Hepatocyte (in vitro differentiated cells): ENCODE measurements around the gene MACC1.

Experiments
- CTCF ChIP-seq: fragments of 200-600 bp; sonication (generic); IDR thresholded peaks from 2 replicates; pipeline ENCODE4 v1.5.1; 2016; ENCODE audit warnings: antibody characterized with exemption, mild to moderate bottlenecking; ENCODE audit not compliant: poor library complexity
- EZH2 ChIP-seq: fragments of 200-600 bp; sonication (generic); IDR thresholded peaks from 2 replicates; pipeline ENCODE4 v1.6.1; 2016; ENCODE audit warnings: antibody characterized with exemption, mild to moderate bottlenecking, borderline replicate concordance
- EZH2phosphoT487 ChIP-seq: fragments of 200-600 bp; sonication (generic); IDR thresholded peaks from one replicate; pipeline ENCODE4 v1.6.1; 2018; ENCODE audit warnings: antibody characterized with exemption, mild to moderate bottlenecking, low read depth, moderate library complexity; ENCODE audit not compliant: unreplicated experiment, severe bottlenecking

- no peak for TF ChIP-seq CTCF
- TF ChIP-seq EZH2: no peak
- no peak for TF ChIP-seq EZH2phosphoT487
Observed at GRCh38 chr7:20238754-20239324, 21.7 kb upstream of the MACC1 start.
